Trophoblast cell (in vitro differentiated cells and primary cell): ENCODE results near the gene IFIT1.
A peak's percentile ranks its signal among the peaks of the same experiment; 100 is the strongest.

Source experiments
- DNase-seq, 2 donors: peaks; one replicate each; pipeline ENCODE4 v3.0.0-alpha.2; 2016
- H2AFZ ChIP-seq: 2 replicates; pipeline ENCODE4 v1.6.1; 2013; ENCODE audit warnings: low read length, moderate library complexity, mild to moderate bottlenecking; ENCODE audit not compliant: insufficient read depth, poor library complexity
- H2AK5ac ChIP-seq: 2 replicates; pipeline ENCODE4 v1.6.1; 2013; ENCODE audit warnings: mild to moderate bottlenecking, low read length
- H2BK120ac ChIP-seq: 2 replicates; pipeline ENCODE4 v1.6.1; 2013; ENCODE audit warnings: low read length, mild to moderate bottlenecking, moderate library complexity; ENCODE audit not compliant: insufficient read depth, poor library complexity
- H2BK12ac ChIP-seq: 2 replicates; pipeline ENCODE4 v1.6.1; 2013; ENCODE audit warnings: mild to moderate bottlenecking, low read length, moderate library complexity
- H2BK5ac ChIP-seq: 2 replicates; pipeline ENCODE4 v1.6.1; 2013; ENCODE audit warnings: low read length, low read depth, moderate library complexity, mild to moderate bottlenecking; ENCODE audit not compliant: poor library complexity
- H3K14ac ChIP-seq: 2 replicates; pipeline ENCODE4 v1.6.1; 2013; ENCODE audit warnings: mild to moderate bottlenecking, low read length
- H3K18ac ChIP-seq: 2 replicates; pipeline ENCODE4 v1.6.1; 2013; ENCODE audit warnings: mild to moderate bottlenecking, low read length
- H3K23ac ChIP-seq: 2 replicates; pipeline ENCODE4 v1.6.1; 2013; ENCODE audit warnings: low read length
- H3K27ac ChIP-seq: 2 replicates; pipeline ENCODE4 v1.5.1; 2013; ENCODE audit warnings: low read depth, mild to moderate bottlenecking, inconsistent platforms, low read length, moderate library complexity
- H3K27me3 ChIP-seq: 2 replicates; pipeline ENCODE4 v1.6.1; 2013; ENCODE audit warnings: inconsistent platforms, mild to moderate bottlenecking, low read length, moderate library complexity; ENCODE audit not compliant: insufficient read depth
- H3K36me3 ChIP-seq, 2 experiments: 1 replicate in 1 of 2; 2 replicates in 1 of 2; pipeline ENCODE4 v1.6.1; 2013; ENCODE audit warnings: low read length in 2 of 2, mild to moderate bottlenecking in 2 of 2, moderate library complexity in 1 of 2; ENCODE audit not compliant: insufficient read depth in 2 of 2, control insufficient read depth in 1 of 2
- H3K4ac ChIP-seq: 2 replicates; pipeline ENCODE4 v1.6.1; 2013; ENCODE audit warnings: low read depth, mild to moderate bottlenecking, low read length, moderate library complexity
- H3K4me1 ChIP-seq, 2 experiments: 1 replicate in 1 of 2; 2 replicates in 1 of 2; pipeline ENCODE4 v1.6.1; 2013; ENCODE audit warnings: low read length in 2 of 2, mild to moderate bottlenecking in 2 of 2, moderate library complexity in 1 of 2; ENCODE audit not compliant: insufficient read depth in 2 of 2, control insufficient read depth in 1 of 2
- H3K4me2 ChIP-seq: 2 replicates; pipeline ENCODE4 v1.6.1; 2013; ENCODE audit warnings: inconsistent platforms, mild to moderate bottlenecking, low read length, moderate library complexity
- H3K4me3 ChIP-seq: 2 replicates; pipeline ENCODE4 v1.5.1; 2013; ENCODE audit warnings: mild to moderate bottlenecking, low read depth, low read length, inconsistent platforms
- H3K79me1 ChIP-seq: one replicate; pipeline ENCODE4 v1.6.1; 2013; ENCODE audit warnings: low read length
- H3K79me2 ChIP-seq: 2 replicates; pipeline ENCODE4 v1.6.1; 2013; ENCODE audit warnings: low read length, mild to moderate bottlenecking; ENCODE audit not compliant: control insufficient read depth, insufficient read depth, poor library complexity
- H3K9ac ChIP-seq: 2 replicates; pipeline ENCODE4 v1.6.1; 2013; ENCODE audit warnings: mild to moderate bottlenecking, low read length
- H3K9me3 ChIP-seq: 2 replicates; pipeline ENCODE4 v1.6.1; 2013; ENCODE audit warnings: low read depth, mild to moderate bottlenecking, control low read depth, inconsistent platforms, low read length; ENCODE audit not compliant: insufficient read depth
- H4K12ac ChIP-seq: 2 replicates; pipeline ENCODE4 v1.6.1; 2013; ENCODE audit warnings: low read depth, mild to moderate bottlenecking, low read length, moderate library complexity
- H4K8ac ChIP-seq: 2 replicates; pipeline ENCODE4 v1.6.1; 2013; ENCODE audit warnings: low read depth, mild to moderate bottlenecking, low read length, moderate library complexity
- H4K91ac ChIP-seq: one replicate; pipeline ENCODE4 v1.6.1; 2013; ENCODE audit warnings: low read depth, mild to moderate bottlenecking, low read length, moderate library complexity
- WGBS: extraction: QIAGEN DNeasy Blood & Tissue Kit; methylation state at CpG from one replicate; pipeline ENCODE4 v1.1.7; 2013; ENCODE audit warnings: missing lambda C conversion rate; ENCODE audit not compliant: insufficient read length, insufficient coverage; ENCODE audit errors: extremely low coverage; 5-methylcytosine and 5-hydroxymethylcytosine counted together

IFIT1 gene

GRCh38 chr10:89382757-89383156, 9.7 kb upstream of the IFIT1 start:
- H3K4me1 ChIP-seq, result no peaks in the 10 kb centered on the region

GRCh38 chr10:89384474-89385340, 7.7 kb upstream of the IFIT1 start:
- Histone ChIP-seq H3K27me3 (no peaks in the 10 kb centered on the region), H3K18ac (no peak overlapping the region), H2AFZ (no peak overlapping the region), H3K27ac (no peak overlapping the region), H4K12ac (no peak overlapping the region), H4K91ac (no peak overlapping the region), H2BK5ac (no peak overlapping the region), H3K79me1 (no peaks in the 10 kb centered on the region), H2BK12ac (no peak overlapping the region), H3K9me3 (no peaks in the 10 kb centered on the region), H3K4me1 (no peaks in the 10 kb centered on the region), H2BK120ac (no peak overlapping the region), H4K8ac (no peak overlapping the region), H2AK5ac (no peak overlapping the region), H3K4me3 (no peak overlapping the region), H3K4me2 (no peak overlapping the region), H3K14ac (no peak overlapping the region), H3K79me2 (no peaks in the 10 kb centered on the region), H3K36me3 (no peaks in the 10 kb centered on the region), H3K23ac (no peak overlapping the region), H3K4ac (no peak overlapping the region), H3K9ac (no peak overlapping the region)
- no CpG with 5 or more reads among the region's 4 CpGs for WGBS
- DNase-seq, result peak in 1 of 2 donors; percentile 11

More at GRCh38 chr10:89382757-89383156, 9.7 kb upstream of the IFIT1 start:
- H3K79me1 ChIP-seq, result no peaks in the 10 kb centered on the region
- no peak overlapping the region for H4K8ac ChIP-seq
- H4K12ac ChIP-seq, result no peak overlapping the region
- no peak overlapping the region for H3K4me2 ChIP-seq
- DNase-seq, result no peak
- no peak overlapping the region for H3K27ac ChIP-seq
- no peak overlapping the region for H2BK5ac ChIP-seq
- no peak overlapping the region for H3K23ac ChIP-seq
- H3K9me3 ChIP-seq, result no peaks in the 10 kb centered on the region
- no peak overlapping the region for H2AFZ ChIP-seq
- H3K36me3 ChIP-seq, result no peaks in the 10 kb centered on the region
- H2BK120ac ChIP-seq, result no peak overlapping the region
- H3K27me3 ChIP-seq, result no peaks in the 10 kb centered on the region
- no peak overlapping the region for H3K18ac ChIP-seq
- H3K14ac ChIP-seq, result no peak overlapping the region
- no CpG with 5 or more reads among the region's 1 CpG for WGBS
- H3K4me3 ChIP-seq, result no peak overlapping the region
- no peak overlapping the region for H2BK12ac ChIP-seq
- H3K4ac ChIP-seq, result no peak overlapping the region
- no peak overlapping the region for H4K91ac ChIP-seq
- no peak overlapping the region for H3K9ac ChIP-seq
- H3K79me2 ChIP-seq, result no peaks in the 10 kb centered on the region
- no peak overlapping the region for H2AK5ac ChIP-seq

- H3K9ac ChIP-seq, result no peak overlapping the region
- no peak overlapping the region for H2BK120ac ChIP-seq
Observed at GRCh38 chr10:89388806-89389205, 3.6 kb upstream of the IFIT1 start.

GRCh38 chr10:89389254-89389653, 3.2 kb upstream of the IFIT1 start:
- Histone ChIP-seq H3K4me1 (peaks cover 3 to 4% of the 10 kb centered on the region in 2 experiments), H3K23ac (no peak overlapping the region), H4K12ac (no peak overlapping the region), H2AFZ (no peak overlapping the region), H2BK5ac (no peak overlapping the region), H3K4me3 (no peak overlapping the region), H3K18ac (no peak overlapping the region), H4K91ac (no peak overlapping the region), H3K9me3 (no peaks in the 10 kb centered on the region), H3K79me2 (no peaks in the 10 kb centered on the region), H3K14ac (no peak overlapping the region), H2BK12ac (no peak overlapping the region), H3K27me3 (no peaks in the 10 kb centered on the region), H2AK5ac (no peak overlapping the region), H3K79me1 (no peaks in the 10 kb centered on the region), H3K27ac (no peak overlapping the region), H3K9ac (no peak overlapping the region), H3K4me2 (no peak overlapping the region), H3K4ac (no peak overlapping the region), H2BK120ac (no peak overlapping the region), H3K36me3 (no peaks in the 10 kb centered on the region), H4K8ac (no peak overlapping the region)
- DNase-seq, result peak in 1 of 2 donors; percentile 7
- no CpG with 5 or more reads among the region's 1 CpG for WGBS

More at GRCh38 chr10:89388806-89389205, 3.6 kb upstream of the IFIT1 start:
- H3K14ac ChIP-seq, result no peak overlapping the region
- H3K4ac ChIP-seq, result no peak overlapping the region
- no peaks in the 10 kb centered on the region for H3K27me3 ChIP-seq
- H4K12ac ChIP-seq, result no peak overlapping the region
- no peaks in the 10 kb centered on the region for H3K36me3 ChIP-seq
- H2AK5ac ChIP-seq, result no peak overlapping the region
- no peak overlapping the region for H3K4me2 ChIP-seq
- DNase-seq, result no peak
- H3K27ac ChIP-seq, result no peak overlapping the region
- no peaks in the 10 kb centered on the region for H3K79me1 ChIP-seq
- H3K23ac ChIP-seq, result no peak overlapping the region
- no peak overlapping the region for H4K8ac ChIP-seq
- no peak overlapping the region for H4K91ac ChIP-seq
- H3K4me3 ChIP-seq, result no peak overlapping the region
- peaks cover 3 to 4% of the 10 kb centered on the region in 2 experiments for H3K4me1 ChIP-seq
- H3K79me2 ChIP-seq, result no peaks in the 10 kb centered on the region
- no peak overlapping the region for H2BK12ac ChIP-seq
- no peak overlapping the region for H2BK5ac ChIP-seq
- no peaks in the 10 kb centered on the region for H3K9me3 ChIP-seq
- no CpG with 5 or more reads among the region's 2 CpGs for WGBS
- H2AFZ ChIP-seq, result no peak overlapping the region
- no peak overlapping the region for H3K18ac ChIP-seq
